ENCODE data around the gene WWOX. TPM values are rescaled to one million over a fixed set of nuclear protein-coding genes. Genes with fewer than 3 reads are reported as not detected.

WWOX gene
- total RNA-seq, 1 experiment from 2014 or later, result 35.6 TPM

- ChIA-PET POLR2A (ENCODE audit: unreplicated experiment) (no interaction called here), CTCF (no interaction called here)
- no peak overlapping the region for H3K4me3 ChIP-seq
- no peak overlapping the region for H3K4me2 ChIP-seq
- no peaks in the 10 kb centered on the region for H4K20me1 ChIP-seq (ENCODE audit: insufficient read depth)
- no peaks in the 10 kb centered on the region for H3F3A ChIP-seq (ENCODE audit: insufficient read depth, low read depth)
- BruUV-seq (replicated peaks), result no TSS peak
- intact Hi-C loops (cut with micrococcal nuclease; ENCODE audit: unreplicated experiment), result no loop called here
- no peaks in the 10 kb centered on the region for H3K9me2 ChIP-seq (ENCODE audit: insufficient read depth)
- H3K36me3 ChIP-seq (ENCODE audit: low read depth), result no peaks in the 10 kb centered on the region
- no peak overlapping the region for H2AFZ ChIP-seq
- TF ChIP-seq EZH2 (IDR thresholded peaks at IDR 0.05; ENCODE audit: low read depth), result no peak
- no peak for TF ChIP-seq CTCF (conservative IDR thresholded peaks at IDR 0.05)
- H3K79me2 ChIP-seq (ENCODE audit: low read depth), result no peaks in the 10 kb centered on the region
- H3K4me1 ChIP-seq (replicated peaks; ENCODE audit: insufficient read depth), result no peaks in the 10 kb centered on the region
- no peak for DNase-seq
- no peak overlapping the region for H3K27ac ChIP-seq
- H3K9me3 ChIP-seq (ENCODE audit: insufficient read depth, low read depth), result no peaks in the 10 kb centered on the region
- H3K27me3 ChIP-seq (ENCODE audit: insufficient read depth, low read depth), result no peaks in the 10 kb centered on the region
Observed at GRCh38 chr16:79162977-79163376, 1063.5 kb downstream of the WWOX start.

GRCh38 chr16:79163691-79164387, 1064.4 kb downstream of the WWOX start:
- Histone ChIP-seq H3F3A (ENCODE audit: insufficient read depth, low read depth) (no peaks in the 10 kb centered on the region), H3K9me3 (ENCODE audit: insufficient read depth, low read depth) (no peaks in the 10 kb centered on the region), H3K4me1 (replicated peaks; ENCODE audit: insufficient read depth) (no peaks in the 10 kb centered on the region), H3K36me3 (ENCODE audit: low read depth) (no peaks in the 10 kb centered on the region), H3K27me3 (ENCODE audit: insufficient read depth, low read depth) (no peaks in the 10 kb centered on the region), H4K20me1 (ENCODE audit: insufficient read depth) (no peaks in the 10 kb centered on the region), H3K4me3 (no peak overlapping the region), H2AFZ (no peak overlapping the region), H3K27ac (no peak overlapping the region), H3K79me2 (ENCODE audit: low read depth) (no peaks in the 10 kb centered on the region), H3K9me2 (ENCODE audit: insufficient read depth) (no peaks in the 10 kb centered on the region), H3K4me2 (no peak overlapping the region)
- BruUV-seq (replicated peaks), result no TSS peak
- intact Hi-C loops (cut with micrococcal nuclease; ENCODE audit: unreplicated experiment), result no loop called here
- ChIA-PET POLR2A (ENCODE audit: unreplicated experiment) (no interaction called here), CTCF (no interaction called here)
- no peak for DNase-seq
- TF ChIP-seq CTCF (conservative IDR thresholded peaks at IDR 0.05), result no peak
- no peak for TF ChIP-seq EZH2 (IDR thresholded peaks at IDR 0.05; ENCODE audit: low read depth)

GRCh38 chr16:79164388-79164995, 1065.0 kb downstream of the WWOX start:
- POLR2A ChIA-PET (ENCODE audit: unreplicated experiment), result no interaction called here
- BruUV-seq (replicated peaks), result no TSS peak
- TF ChIP-seq CTCF (conservative IDR thresholded peaks at IDR 0.05) (no peak), EZH2 (IDR thresholded peaks at IDR 0.05; ENCODE audit: low read depth) (no peak)

More at GRCh38 chr16:79164388-79164995, 1065.0 kb downstream of the WWOX start:
- H3K9me2 ChIP-seq (ENCODE audit: insufficient read depth), result no peaks in the 10 kb centered on the region
- no peaks in the 10 kb centered on the region for H3K79me2 ChIP-seq (ENCODE audit: low read depth)
- H2AFZ ChIP-seq, result no peak overlapping the region
- H3K9me3 ChIP-seq (ENCODE audit: insufficient read depth, low read depth), result no peaks in the 10 kb centered on the region
- no peaks in the 10 kb centered on the region for H3K36me3 ChIP-seq (ENCODE audit: low read depth)
- H3K4me1 ChIP-seq (replicated peaks; ENCODE audit: insufficient read depth), result no peaks in the 10 kb centered on the region
- CTCF ChIA-PET, result no interaction called here
- no peaks in the 10 kb centered on the region for H4K20me1 ChIP-seq (ENCODE audit: insufficient read depth)
- H3K27me3 ChIP-seq (ENCODE audit: insufficient read depth, low read depth), result no peaks in the 10 kb centered on the region
- no peak overlapping the region for H3K4me2 ChIP-seq
- DNase-seq, result no peak
- H3K4me3 ChIP-seq, result no peak overlapping the region
- H3K27ac ChIP-seq, result no peak overlapping the region
- H3F3A ChIP-seq (ENCODE audit: insufficient read depth, low read depth), result no peaks in the 10 kb centered on the region
- intact Hi-C loops (cut with micrococcal nuclease; ENCODE audit: unreplicated experiment), result no loop called here

Measured in PC-9 (cell line).